GM23338 (cell line): Measurements from ENCODE around the gene EVC2. TPM values are rescaled to one million over a fixed set of nuclear protein-coding genes. Genes with fewer than 3 reads are reported as not detected.

Source experiments
- ATAC-seq: fragments of 200-7000 bp; cut with Tn5 transposase; 3 replicates; pipeline ENCODE4 v1.9.1; 2020
- DNase-seq: peaks from one replicate; pipeline ENCODE4 v3.0.0-alpha.2; 2015; ENCODE audit warnings: low spot score
- H2AFZ ChIP-seq: fragments of 200-600 bp; sonication (generic); 2 replicates; pipeline ENCODE4 v1.8.0; 2016; ENCODE audit warnings: antibody characterized with exemption, mild to moderate bottlenecking, moderate library complexity
- H3F3A ChIP-seq: fragments of 200-600 bp; sonication (generic); replicated peaks from 2 replicates; pipeline ENCODE4 v1.8.0; 2017; ENCODE audit warnings: antibody characterized with exemption, mixed run types, low read depth
- H3K27ac ChIP-seq: fragments of 200-600 bp; sonication (generic); 2 replicates; pipeline ENCODE4 v1.6.1; 2016; ENCODE audit warnings: low read depth
- H3K27me3 ChIP-seq: fragments of 200-600 bp; sonication (generic); 2 replicates; pipeline ENCODE4 v1.8.0; 2016; ENCODE audit warnings: mild to moderate bottlenecking, mixed run types, moderate library complexity; ENCODE audit not compliant: insufficient read depth
- H3K36me3 ChIP-seq: fragments of 200-600 bp; sonication (generic); 2 replicates; pipeline ENCODE4 v1.8.0; 2016; ENCODE audit warnings: mild to moderate bottlenecking; ENCODE audit not compliant: insufficient read depth
- H3K4me1 ChIP-seq: fragments of 200-600 bp; sonication (generic); 2 replicates; pipeline ENCODE4 v1.8.0; 2016; ENCODE audit warnings: mild to moderate bottlenecking, moderate library complexity; ENCODE audit not compliant: insufficient read depth
- H3K4me2 ChIP-seq: fragments of 200-600 bp; sonication (generic); 2 replicates; pipeline ENCODE4 v1.7.1; 2017; ENCODE audit warnings: mixed run types
- H3K4me3 ChIP-seq: fragments of 200-600 bp; sonication (generic); 2 replicates; pipeline ENCODE4 v1.6.1; 2016; ENCODE audit warnings: mixed run types
- H3K79me2 ChIP-seq: fragments of 200-600 bp; sonication (generic); replicated peaks from 2 replicates; pipeline ENCODE4 v1.8.0; 2017; ENCODE audit warnings: mild to moderate bottlenecking; ENCODE audit not compliant: insufficient read depth
- H3K9me2 ChIP-seq: fragments of 200-600 bp; sonication (generic); 2 replicates; pipeline ENCODE4 v1.8.0; 2017; ENCODE audit not compliant: insufficient read depth
- H4K20me1 ChIP-seq: fragments of 200-600 bp; sonication (generic); replicated peaks from 2 replicates; pipeline ENCODE4 v1.8.0; 2017; ENCODE audit warnings: mild to moderate bottlenecking; ENCODE audit not compliant: insufficient read depth
- H3K27ac Mint-ChIP-seq: 2 replicates; pipeline ENCODE4 v1.8.0; 2020; ENCODE audit warnings: inconsistent platforms, mild to moderate bottlenecking, moderate library complexity, mixed read lengths
- H3K27me3 Mint-ChIP-seq: 3 replicates; pipeline ENCODE4 v1.8.0; 2022; ENCODE audit warnings: low read depth, mild to moderate bottlenecking, moderate library complexity, mixed read lengths, inconsistent platforms; ENCODE audit not compliant: insufficient read depth, poor library complexity
- H3K36me3 Mint-ChIP-seq: 3 replicates; pipeline ENCODE4 v1.8.0; 2021; ENCODE audit warnings: low read depth, mild to moderate bottlenecking, inconsistent platforms, moderate library complexity, mixed read lengths
- H3K4me1 Mint-ChIP-seq: 3 replicates; pipeline ENCODE4 v1.8.0; 2020; ENCODE audit warnings: mild to moderate bottlenecking, inconsistent platforms, mixed read lengths
- H3K4me3 Mint-ChIP-seq: 3 replicates; pipeline ENCODE4 v1.8.0; 2021; ENCODE audit warnings: moderate library complexity, mild to moderate bottlenecking, inconsistent platforms, mixed read lengths
- H3K9me3 Mint-ChIP-seq: 3 replicates; pipeline ENCODE4 v1.8.0; 2020; ENCODE audit warnings: moderate library complexity, mild to moderate bottlenecking, inconsistent platforms, mixed read lengths
- CREB1 ChIP-seq: fragments of 250-450 bp; sonication (Bioruptor Pico); IDR thresholded peaks from 2 replicates; pipeline ENCODE4 v1.5.0; 2020; ENCODE audit warnings: low read depth, mild to moderate bottlenecking, moderate library complexity
- CTCF ChIP-seq, 2 experiments: fragments of 200-600 bp in 1 of 2; sonication (generic) in 1 of 2; conservative IDR thresholded peaks; 2 replicates each; pipeline versions ENCODE4 v1.5.1 to v1.6.1; 2016 to 2017; ENCODE audit warnings: antibody characterized with exemption in 2 of 2, low read depth in 2 of 2, mild to moderate bottlenecking in 2 of 2, moderate library complexity in 1 of 2
- JUNB ChIP-seq: IDR thresholded peaks from one replicate; pipeline ENCODE4 v1.6.1; 2016; ENCODE audit warnings: antibody characterized with exemption; ENCODE audit not compliant: unreplicated experiment
- POLR2AphosphoS5 ChIP-seq: IDR thresholded peaks from 2 replicates; pipeline ENCODE4 v1.6.1; 2016; ENCODE audit warnings: antibody characterized with exemption, low read depth
- REST ChIP-seq: IDR thresholded peaks from one replicate; pipeline ENCODE4 v1.6.1; 2018; ENCODE audit warnings: antibody characterized with exemption; ENCODE audit not compliant: unreplicated experiment
- STAT1 ChIP-seq: IDR thresholded peaks from one replicate; pipeline ENCODE4 v1.6.1; 2016; ENCODE audit warnings: antibody characterized with exemption; ENCODE audit not compliant: unreplicated experiment
- ZNF331 ChIP-seq: fragments of 250-450 bp; sonication (Bioruptor Pico); IDR thresholded peaks from 2 replicates; pipeline ENCODE4 v1.5.0; 2020; ENCODE audit warnings: low read depth, mild to moderate bottlenecking, moderate library complexity
- ZNF462 ChIP-seq: fragments of 250-450 bp; sonication (Bioruptor Pico); IDR thresholded peaks from 2 replicates; pipeline ENCODE4 v1.5.0; 2020; ENCODE audit warnings: mild to moderate bottlenecking, moderate library complexity
- polyA plus RNA-seq: library from polyadenylated mRNA; unstranded; fragments of >200 nt; fragmentation: Nextera tagmentation; extraction: Ambion mirVana; gene quantifications from 2 replicates; pipeline ENCODE4 v1.2.1, GENCODE V29; 2016
- total RNA-seq: library from RNA; depleted of rRNA; stranded (reverse); fragments of >200 nt; shearing (Covaris generic); gene quantifications from 2 replicates; pipeline ENCODE4 v1.2.3, GENCODE V29; 2014
- TF ChIP-seq, protein P1 (sequence below): IDR thresholded peaks from 2 replicates; pipeline ENCODE4 v1.6.1; 2016; ENCODE audit warnings: antibody characterized with exemption

The EVC2 gene
- total and polyA plus RNA-seq, 2 experiments from 2014 or later = 3.4 to 11.5 TPM

- no peak for TF ChIP-seq CTCF (conservative IDR thresholded peaks at IDR 0.05; ENCODE audit: low read depth in 2 of 2)
- no peak for TF ChIP-seq STAT1
Observed at GRCh38 chr4:5755679-5756078, 47.3 kb upstream of the EVC2 start (continued).

GRCh38 chr4:5755161-5755560 is 46.8 kb upstream of the EVC2 start:
- Histone ChIP-seq H3K4me1 (peaks cover 22% of the 10 kb centered on the region), H4K20me1 (no peaks in the 10 kb centered on the region), H2AFZ (no peak overlapping the region), H3K27me3 (no peaks in the 10 kb centered on the region), H3K36me3 (no peaks in the 10 kb centered on the region), H3F3A (no peaks in the 10 kb centered on the region), H3K79me2 (no peaks in the 10 kb centered on the region), H3K4me3 (no peak overlapping the region), H3K27ac (no peak overlapping the region), H3K9me2 (no peaks in the 10 kb centered on the region), H3K4me2 (no peak overlapping the region)
- no peak for DNase-seq
- ATAC-seq = no peak
- peaks cover 13% of the 10 kb centered on the region for H3K27me3 Mint-ChIP-seq
- H3K9me3 Mint-ChIP-seq = no peaks in the 10 kb centered on the region
- 0 out of 2 replicates have a peak overlapping the region, but pooled peaks have one; percentile 77 for H3K27ac Mint-ChIP-seq
- H3K36me3 Mint-ChIP-seq = peaks cover 41% of the 10 kb centered on the region
- H3K4me3 Mint-ChIP-seq = no peak overlapping the region
- no peak for TF ChIP-seq POLR2AphosphoS5
- TF ChIP-seq CREB1 (CRISPR knock-in tag) = no peak
- no peak for TF ChIP-seq ZNF331
- TF ChIP-seq, protein P1, sequence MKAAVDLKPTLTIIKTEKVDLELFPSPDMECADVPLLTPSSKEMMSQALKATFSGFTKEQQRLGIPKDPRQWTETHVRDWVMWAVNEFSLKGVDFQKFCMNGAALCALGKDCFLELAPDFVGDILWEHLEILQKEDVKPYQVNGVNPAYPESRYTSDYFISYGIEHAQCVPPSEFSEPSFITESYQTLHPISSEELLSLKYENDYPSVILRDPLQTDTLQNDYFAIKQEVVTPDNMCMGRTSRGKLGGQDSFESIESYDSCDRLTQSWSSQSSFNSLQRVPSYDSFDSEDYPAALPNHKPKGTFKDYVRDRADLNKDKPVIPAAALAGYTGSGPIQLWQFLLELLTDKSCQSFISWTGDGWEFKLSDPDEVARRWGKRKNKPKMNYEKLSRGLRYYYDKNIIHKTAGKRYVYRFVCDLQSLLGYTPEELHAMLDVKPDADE = no peak
- no peak for TF ChIP-seq ZNF462 (CRISPR knock-in tag)
- TF ChIP-seq CTCF (conservative IDR thresholded peaks at IDR 0.05; ENCODE audit: low read depth in 2 of 2) = no peak
- TF ChIP-seq REST = no peak
- TF ChIP-seq JUNB = no peak
- peaks cover 46% of the 10 kb centered on the region for H3K4me1 Mint-ChIP-seq
